ENCODE measurements around the gene MREG. TPM values are rescaled to one million over a fixed set of nuclear protein-coding genes. Genes with fewer than 3 reads are reported as not detected.
A peak's percentile ranks its signal among the peaks of the same experiment; 100 is the strongest.
"Not testable (repeated sequence)": the region's sequence is repeated elsewhere in the genome, so short reads cannot be mapped to it uniquely, and the experiment has no call there.

The MREG gene
- total RNA-seq, 1 donor from 2014 or later, result 1.2 TPM

DNA sequence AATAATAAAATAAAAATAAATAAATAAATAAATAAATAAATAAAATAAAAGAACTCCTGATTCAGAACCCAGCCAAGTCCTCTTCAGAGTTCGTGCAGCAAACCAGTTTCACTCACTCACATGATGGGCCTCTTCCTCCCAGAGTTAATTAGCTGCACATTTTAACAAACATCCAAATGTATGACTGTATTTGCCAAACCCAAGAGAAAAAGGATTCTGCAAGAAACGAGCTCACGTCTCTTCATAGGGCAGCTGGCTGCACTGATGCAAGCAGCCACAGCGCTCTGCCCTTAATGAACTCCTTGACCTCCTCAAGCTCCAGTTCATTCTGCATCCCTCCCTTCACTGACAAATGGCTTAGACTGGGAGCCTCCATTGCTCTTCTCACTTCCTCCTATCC is 55.1 kb downstream of the MREG start:
- DNase-seq (ENCODE audit: low spot score), result no peak

DNA sequence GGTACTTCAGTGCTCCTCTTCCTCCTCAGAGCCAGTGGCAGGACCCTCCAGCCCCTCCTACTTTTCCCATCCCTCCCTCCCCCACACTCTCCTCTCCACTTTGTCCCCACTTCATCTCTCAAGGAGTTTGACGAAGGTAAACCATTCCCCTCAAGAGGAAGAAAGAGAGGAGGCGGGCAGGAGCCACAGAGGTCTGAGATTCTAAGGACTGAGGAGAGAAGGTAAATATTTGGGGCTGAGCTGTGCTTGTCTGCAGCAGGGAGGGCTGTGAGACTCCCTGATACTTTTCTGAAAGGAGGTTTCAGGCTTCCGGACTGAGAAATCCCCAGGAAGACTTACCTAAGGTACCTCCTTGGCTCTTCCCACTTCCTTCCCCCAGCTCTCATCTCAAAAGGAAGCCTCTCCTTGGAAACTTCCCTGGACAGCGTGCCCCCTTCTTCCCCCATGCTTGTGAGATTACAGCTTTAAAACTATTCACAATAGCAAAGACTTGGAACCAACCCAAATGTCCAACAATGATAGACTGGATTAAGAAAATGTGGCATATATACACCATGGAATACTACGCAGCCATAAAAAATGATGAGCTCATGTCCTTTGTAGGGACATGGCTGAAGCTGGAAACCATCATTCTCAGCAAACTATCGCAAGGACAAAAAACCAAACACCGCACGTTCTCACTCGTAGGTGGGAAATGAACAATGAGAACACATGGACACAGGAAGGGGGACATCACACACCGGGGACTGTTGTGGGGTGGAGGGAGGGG is 55.8 kb downstream of the MREG start:
- DNase-seq (ENCODE audit: low spot score), result not testable (repeated sequence)

DNA sequence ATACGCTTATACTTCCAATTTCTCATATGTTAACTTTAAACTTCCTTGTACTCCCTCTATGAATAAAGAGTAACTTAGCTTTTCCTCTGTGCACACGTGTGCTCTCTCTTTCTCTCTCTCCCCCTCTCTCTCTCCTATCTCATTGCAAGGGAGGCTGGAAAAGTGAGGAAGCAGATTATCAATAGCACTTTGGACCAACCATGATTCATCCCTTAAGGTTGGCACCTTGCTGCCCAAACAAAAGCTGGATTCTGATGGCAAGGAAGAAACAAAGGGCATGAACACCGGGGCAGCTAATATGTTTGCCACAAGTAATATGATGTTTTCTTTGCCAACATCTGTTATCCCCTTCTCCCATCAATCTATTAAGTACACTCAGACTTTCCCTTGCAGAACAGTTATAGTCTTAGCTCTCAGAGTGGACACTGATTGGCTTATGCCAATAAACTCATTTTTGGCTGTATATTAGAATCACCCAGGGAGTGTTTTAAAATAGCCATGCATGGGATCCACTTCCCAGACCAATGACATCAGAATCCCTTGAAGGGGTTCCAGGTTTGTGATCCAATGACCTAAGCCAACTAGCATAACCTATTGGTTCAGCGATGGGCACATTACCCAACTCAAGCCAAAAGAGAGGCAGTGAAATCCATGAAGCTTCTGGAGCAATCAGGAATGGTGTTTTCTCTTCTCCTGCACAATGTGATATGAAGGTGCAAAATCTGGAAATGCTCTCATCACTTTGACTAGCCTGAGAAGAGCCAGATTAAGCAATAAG is 60.3 kb downstream of the MREG start:
- DNase-seq (ENCODE audit: low spot score), result no peak

DNA sequence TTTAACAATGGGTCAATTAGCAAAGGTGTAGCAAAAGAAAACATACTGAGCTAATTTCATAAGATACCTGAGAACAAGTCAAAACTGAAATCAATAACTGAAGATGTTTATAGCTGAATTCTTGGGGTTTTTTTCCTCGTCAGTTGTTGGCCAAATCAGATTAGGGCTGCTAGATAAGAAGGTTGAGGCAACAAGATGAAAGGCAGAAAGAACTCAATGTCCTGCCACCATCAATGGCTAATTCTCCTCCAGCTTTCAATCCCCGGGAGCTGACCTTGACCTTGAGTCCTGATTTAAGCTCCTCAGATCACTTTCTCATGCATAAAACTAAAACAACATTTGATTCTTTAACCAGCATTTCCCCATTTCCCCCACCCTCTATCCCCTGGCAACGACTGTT is 61.8 kb downstream of the MREG start:
- no peak for DNase-seq (ENCODE audit: low spot score)

DNA sequence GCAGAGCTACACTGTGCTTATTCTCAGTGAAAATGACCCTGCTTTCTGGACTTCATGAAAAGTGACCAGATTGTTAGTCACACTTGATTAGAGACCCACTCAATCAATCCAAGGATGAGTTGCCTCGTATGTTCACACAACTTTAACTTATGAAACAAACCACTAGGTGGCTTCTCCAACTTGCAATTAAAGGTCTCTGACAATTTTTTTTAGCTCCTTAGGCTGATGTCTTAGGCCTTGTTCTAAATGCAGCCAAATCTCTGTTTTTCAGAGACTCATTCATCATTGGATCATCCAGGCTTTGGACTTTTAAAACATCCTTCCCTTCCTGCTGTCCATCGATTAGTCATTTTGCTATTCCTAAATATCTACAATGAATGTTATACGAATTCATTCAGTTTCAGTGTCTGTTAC is 63.4 kb downstream of the MREG start:
- DNase-seq (ENCODE audit: low spot score), result peak; percentile 58

DNA sequence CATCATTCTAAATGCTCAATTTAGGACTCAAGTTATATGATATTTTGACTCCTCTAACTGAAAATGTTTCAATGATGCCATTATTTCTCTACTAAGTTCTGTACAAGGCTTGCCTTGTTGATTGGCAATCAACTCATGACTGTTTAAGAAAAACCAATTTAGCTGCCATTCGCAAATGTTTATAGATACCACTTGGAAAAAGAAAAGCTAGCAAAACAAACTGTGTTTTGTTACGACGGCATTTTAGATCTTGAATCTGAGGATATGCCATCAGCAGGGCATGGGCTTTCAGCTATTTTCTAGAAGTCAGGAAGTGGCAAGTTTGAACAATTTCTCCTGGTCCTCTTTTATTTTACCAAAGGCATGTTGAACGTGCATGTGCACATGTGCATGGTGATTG is 65.3 kb downstream of the MREG start:
- DNase-seq (ENCODE audit: low spot score), result no peak

DNA sequence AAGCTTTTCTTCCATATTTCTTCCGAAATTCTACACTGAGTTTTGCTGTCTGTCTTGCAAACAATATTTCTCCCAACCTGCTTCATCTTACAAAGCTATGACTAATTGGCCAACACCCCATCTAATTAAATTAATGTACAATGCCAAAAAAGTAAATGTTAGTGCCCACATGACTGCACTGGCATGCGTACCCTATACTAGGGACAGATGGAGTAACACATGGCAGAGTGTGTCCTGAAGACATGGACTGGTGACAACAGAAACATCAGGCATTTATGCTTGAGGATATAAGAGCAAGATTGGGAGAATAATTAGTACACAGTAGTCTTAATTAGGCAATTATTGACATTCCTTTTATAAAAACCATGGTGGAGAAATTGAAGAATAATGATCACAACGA is 66.8 kb downstream of the MREG start:
- DNase-seq (ENCODE audit: low spot score), result no peak

DNA sequence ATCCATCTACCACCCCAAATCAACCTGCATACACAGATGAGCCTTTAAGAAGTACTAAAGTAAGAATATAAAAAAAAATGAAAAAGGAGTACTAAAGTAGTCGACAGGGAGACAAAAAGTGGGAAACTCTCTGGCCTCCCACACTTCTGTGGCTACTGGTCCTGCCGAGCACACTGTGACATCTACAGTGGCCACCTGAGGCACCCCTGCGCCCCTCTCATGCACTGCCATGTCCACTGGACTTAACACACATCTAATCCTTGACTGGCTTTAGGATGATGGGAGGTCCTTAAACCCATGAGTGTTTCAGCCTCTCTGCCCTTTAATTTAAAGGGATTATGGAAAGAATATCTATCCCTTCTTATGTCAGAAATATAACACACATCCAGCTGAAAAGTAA is 71.2 kb downstream of the MREG start:
- DNase-seq (ENCODE audit: low spot score), result no peak

DNA sequence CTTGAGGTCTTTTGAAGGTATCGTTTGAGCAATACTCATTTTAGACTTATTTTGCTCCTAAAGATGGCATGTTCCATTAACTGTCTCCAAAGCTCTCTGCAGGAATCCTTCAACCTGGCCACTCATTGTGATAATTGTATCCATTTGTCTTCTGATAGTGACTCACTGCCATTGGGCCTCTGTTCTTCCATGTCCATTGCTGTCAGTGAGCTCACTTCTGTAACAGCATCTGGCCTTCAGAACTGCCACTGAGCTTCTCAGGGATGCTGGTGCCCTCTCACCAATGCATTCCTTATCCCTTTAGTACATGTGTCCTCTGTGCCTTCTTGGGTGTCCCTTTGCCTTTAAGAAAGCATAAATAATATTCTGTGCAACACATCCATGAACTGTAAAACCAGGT is 71.6 kb downstream of the MREG start:
- no peak for DNase-seq (ENCODE audit: low spot score)

DNA sequence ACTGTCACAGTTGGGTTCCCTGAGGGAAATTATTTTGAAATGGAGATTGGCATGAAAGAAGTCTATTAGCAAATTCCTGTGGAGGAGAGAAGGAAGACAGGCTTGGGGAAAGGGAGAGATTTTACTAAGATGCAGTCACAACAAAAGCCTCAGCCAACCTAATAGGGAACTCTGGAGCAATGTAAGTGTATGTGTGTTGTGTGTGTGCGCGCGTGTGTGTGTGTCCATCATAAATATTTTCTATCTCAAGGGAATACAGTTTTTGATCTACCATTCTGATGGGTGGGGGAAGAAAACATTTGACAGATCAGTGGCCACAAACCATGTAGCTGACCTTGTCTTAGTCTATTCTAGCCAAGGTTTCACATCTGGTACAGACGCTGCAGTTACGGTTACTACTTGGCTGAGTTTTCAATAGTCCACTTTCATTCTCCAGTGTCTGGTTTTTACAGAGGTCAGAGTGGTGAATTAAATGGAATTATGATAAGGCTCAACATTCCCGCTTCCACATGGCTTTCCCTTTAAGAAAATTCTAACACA is 72.6 kb downstream of the MREG start:
- DNase-seq (ENCODE audit: low spot score), result peak; percentile 59

DNA sequence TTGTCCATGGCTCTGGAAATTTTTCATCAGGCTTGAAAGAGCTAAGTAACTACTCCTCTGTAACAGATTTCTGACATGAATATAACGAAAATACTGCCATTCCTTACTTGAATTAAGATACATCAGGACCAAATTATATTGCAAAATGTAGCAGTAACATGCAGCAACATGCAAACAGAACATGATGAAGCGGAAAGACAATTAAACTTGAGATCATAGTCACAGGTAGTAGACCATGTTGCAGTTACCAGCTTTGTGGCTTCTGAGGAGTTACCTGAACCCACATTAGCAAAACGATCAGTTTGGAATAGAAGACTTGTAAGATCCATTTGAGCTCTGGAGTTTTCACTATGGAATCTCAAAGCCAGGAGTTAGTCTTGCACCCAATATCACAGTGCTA is 76.2 kb downstream of the MREG start:
- DNase-seq (ENCODE audit: low spot score), result no peak

DNA sequence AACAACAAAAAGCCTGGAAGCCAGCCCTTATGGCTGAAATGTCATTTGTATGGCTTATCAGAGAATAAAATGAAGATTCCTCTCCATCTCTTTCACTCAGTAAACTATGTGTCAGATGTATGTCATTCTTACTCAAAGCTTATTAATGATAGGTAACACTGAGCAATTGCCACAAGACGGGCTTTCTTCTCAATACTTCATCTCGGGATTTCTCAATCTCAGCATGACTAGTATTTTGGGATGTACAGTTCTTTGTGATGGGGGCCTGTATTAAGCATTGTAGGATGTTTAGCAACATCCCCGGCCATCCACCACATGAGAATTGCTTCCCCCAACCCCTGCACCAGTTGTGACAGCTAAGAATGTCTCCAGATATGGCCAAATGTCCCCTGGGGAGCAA is 80.2 kb downstream of the MREG start:
- no peak for DNase-seq (ENCODE audit: low spot score)

DNA sequence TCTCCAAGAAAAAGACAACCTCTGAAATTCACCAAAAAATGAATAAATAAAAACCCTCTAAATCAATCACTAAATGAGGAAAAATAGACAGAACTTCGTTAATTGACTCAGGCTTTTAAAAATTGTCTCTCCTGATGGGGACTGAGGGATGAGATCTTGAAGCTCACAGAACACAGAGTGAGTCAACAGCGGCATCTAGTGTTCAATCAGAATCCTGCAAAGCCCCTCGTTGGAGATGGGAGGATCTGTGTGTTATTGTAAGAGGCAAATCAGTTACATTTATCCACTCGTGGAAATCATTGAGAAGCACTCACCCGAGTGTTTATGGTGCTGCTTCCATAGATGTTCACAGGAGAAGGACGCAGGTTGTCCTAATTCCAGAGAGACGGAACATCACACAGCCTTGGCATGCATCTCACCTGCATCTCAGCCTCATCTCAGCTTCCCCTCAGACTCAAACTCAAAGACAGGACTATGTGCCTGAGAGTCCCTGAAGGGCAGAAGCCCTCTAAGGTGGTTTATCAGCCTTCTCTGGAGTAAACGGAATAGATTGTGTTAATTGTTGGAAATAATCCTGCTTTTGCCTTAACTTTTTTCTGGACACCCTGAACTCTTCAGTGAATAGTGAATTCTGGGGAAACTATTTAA is 82.0 kb downstream of the MREG start:
- DNase-seq (ENCODE audit: low spot score), result peak; percentile 90

DNA sequence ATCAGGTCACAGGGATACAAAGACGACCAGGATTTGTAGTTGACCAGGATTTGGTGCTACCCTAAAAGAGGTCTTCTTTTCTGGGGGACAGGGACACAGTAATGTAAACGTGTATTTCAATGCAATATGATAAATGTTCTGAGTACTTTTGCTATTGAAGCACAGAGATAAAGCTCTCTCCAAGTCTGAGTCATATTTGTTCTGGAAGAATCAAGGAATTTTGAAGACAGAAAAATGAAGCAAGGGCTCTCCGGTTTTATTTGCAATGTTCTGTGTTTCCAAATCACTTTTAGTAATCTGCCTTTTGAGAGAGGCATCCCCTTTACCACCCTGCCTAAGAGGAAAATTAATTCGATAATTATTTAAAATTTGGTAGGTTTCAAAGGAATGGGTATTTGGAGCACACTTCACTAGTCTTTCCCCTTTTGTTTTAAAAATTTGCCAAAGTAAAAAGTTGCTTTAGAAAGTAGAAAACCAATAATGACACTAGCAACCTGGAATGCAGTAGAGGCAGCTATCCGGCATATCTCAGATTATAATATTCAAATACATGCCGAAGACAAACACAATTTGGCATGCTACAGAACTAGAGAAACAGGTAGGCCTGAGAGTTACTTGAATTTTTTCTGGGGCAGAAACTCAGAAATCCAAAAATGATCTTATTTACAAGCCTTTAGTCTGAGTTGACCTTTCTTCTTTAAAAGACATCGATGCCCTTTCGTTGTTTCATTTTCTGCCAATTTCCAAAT is 82.7 kb downstream of the MREG start:
- DNase-seq (ENCODE audit: low spot score), result peak; percentile 75

DNA sequence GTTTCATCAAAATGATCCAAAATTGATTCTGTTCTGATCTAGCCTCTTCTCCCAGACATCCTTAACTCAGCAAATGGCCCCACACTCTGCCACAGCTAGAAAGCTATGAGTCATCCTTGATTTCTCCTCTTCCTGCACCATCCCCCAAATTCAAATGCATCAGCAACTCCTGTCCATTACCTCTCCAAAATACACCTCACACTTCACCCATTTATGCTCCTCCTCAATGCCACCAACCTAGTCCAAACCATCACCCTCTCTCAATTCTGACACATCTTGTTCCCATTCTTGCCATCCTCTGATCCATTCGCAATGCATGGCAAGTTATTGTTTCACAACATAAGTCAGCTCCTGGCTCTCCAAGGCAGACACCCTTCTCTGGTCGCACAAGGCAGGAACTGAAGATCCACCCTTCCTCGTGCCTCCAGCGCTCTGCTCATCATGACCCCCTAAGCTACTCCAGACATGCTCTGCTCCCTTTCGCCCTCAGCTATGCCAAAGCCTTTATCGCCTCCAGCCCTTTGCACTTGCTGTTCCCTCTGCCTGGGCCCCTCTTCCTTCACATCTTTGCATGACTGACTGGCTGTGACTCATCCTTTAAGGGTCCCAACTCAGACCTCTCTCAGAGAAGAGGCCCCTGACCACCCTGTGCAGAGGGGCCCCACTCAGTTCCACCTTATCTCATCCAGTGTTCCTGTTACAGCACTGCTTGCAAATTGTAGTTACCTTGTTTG is 83.6 kb downstream of the MREG start:
- DNase-seq (ENCODE audit: low spot score), result peak; percentile 15

DNA sequence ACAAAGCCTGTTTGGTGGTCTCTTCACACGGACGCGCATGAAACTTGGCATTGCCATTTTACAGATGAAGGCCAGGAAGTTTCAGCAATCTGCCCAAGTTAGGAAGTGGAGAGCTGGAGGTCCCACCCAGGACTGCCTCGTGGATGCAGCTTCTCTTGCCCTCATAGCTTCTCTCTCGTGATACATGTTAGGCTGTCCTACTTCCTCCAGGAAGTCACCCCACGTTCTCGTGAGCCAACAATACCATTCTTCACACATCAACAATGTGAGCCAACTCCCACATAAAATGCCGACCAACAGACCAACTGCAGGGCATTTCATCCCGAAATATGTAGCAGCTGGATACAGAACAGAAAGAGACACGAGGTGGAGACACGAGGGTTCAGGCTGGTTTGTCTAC is 85.3 kb downstream of the MREG start:
- DNase-seq (ENCODE audit: low spot score), result no peak

DNA sequence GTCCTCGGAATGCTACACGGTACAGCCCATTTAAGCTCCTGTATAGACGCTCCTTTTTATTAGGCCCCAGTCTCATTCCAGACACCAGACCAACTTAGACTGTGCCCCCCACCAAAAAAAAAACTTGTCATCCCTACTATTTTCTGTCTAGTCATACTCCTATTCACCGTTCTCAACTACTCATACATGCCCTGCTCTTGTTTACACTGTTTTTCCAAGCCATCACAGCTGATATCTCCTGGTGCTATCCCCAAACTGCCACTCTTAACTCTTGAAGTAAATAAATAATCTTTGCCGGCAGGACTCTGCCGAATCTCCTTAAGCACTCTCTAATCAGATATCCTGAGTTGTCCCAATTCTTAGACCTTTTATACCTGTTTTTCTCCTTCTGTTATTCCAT is 86.4 kb downstream of the MREG start:
- not testable (repeated sequence) for DNase-seq (ENCODE audit: low spot score)

DNA sequence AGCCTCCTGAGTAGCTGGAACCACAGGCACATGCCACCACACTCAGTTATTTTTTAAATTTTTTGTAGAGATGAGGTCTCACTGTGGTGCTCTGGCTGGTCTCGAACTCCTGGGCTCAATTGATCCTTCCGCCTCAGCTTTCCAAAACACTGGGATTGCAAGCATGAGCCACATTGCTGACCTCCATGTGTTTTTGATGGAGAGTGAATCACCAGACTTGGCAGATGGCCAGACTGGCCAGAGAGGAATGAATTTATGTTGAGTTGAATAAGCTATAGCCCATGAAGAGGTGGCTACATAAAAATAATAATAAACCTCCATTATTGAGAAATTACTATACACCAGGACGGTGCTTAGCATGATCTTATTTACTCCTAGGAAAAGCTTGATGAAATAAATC is 91.5 kb downstream of the MREG start:
- peak; percentile 39 for DNase-seq (ENCODE audit: low spot score)

DNA sequence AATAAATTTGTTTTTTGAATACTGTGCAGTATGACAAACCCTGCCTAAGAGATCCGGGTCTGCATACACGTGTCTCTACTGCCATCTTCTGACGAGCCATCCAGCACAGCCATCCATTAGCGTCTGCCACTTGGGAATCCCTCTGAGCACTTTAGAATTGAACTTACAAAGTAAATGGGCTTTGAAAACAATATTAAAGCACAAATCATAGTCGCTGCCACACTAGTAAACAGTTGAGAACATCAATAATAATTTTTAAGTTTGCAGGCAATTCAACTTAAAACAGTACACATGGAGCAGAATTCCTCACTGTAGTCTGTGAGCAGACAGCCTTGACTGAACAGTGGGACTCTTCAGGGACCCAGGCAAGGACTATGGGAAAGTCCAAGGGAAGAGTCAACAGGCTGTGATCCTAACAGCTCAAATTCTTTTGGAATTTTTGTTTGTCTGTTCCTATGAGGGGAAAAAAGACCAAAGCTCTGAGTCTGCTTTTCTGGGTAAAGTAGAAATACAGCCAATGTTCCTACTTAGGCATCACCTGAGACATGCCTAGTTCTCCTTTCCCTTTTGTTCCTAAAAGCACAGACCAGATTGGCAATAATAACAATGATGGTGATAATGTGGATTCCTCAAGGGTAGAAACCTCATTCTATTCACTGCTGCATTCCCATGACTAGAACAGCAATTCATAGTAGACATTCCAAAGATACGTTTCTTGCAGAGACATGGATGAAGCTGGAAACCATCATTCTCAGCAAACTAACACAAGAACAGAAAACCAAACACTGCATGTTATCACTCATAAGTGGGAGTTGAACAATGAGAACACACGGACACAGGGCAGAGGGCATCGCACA is 92.9 kb downstream of the MREG start:
- DNase-seq (ENCODE audit: low spot score), result peak; percentile 84

Measured in umbilical cord (tissue), 2 donors.